ENCODE data around the gene MAML2. TPM values are rescaled to one million over a fixed set of nuclear protein-coding genes. Genes with fewer than 3 reads are reported as not detected.

MAML2 gene
- total RNA-seq, 2 experiments from 2014 or later: 23.9 to 37.1 TPM

DNA sequence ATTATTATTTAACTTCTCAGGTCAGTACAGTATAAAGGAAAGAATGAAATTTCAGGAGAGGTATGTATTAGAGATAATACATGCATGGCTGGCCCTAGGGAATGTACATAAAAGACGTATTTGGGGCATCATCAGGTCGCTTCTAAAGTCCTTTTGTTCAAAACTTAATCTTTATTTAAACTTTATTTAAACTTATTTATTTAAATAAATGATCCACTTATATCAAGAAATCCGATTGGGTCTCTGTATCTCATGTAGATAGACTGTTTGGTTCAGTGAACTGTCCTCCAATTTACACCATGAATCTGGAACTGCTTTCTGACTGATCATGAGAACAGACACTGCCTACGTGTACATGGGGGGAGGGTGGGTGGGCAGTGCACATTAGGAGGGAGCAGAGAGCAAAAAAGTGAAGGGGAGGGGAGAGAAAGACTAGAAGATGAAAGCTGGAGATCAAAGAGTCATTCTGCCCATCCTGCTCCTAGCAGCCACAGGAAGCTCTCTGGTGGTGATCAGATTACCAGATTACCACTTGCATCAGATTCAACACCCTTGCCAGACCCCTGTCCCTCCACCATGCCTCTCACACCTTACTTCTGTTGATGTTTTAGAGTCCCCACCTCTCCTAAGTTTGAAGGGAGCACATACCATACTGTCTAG, 327.0 kb downstream of the MAML2 start:
- H3K27me3 Mint-ChIP-seq: no peaks in the 10 kb centered on the region
- POLR2A ChIA-PET: interaction anchor here (0.6 kb wide), 1 partner anchor 563 kb away, joined by 3 read pairs; no protein-coding TSS in a partner anchor
- no peak overlapping the region for H3K4me3 Mint-ChIP-seq
- peaks cover 69% of the 10 kb centered on the region for H3K4me1 Mint-ChIP-seq
- CTCF ChIA-PET: interaction anchor here (0.6 to 3.3 kb wide), 4 partner anchors 19 to 327 kb away, joined by 3 to 10 read pairs (median 5); partner anchors contain the start of gene MAML2
- intact Hi-C loops (cut with DNase I, micrococcal nuclease): loop anchor here in 1 of 2 experiments (2.0 kb wide), 2 partner anchors 173 to 375 kb away; partner anchors contain the start of gene JRKL
- H3K27ac Mint-ChIP-seq: peak overlapping the region; percentile 68
- DNase-seq (peak; percentile 36), ATAC-seq (peak; percentile 27)
- H3K36me3 Mint-ChIP-seq (ENCODE audit: low read depth): peaks cover 2% of the 10 kb centered on the region
- no peaks in the 10 kb centered on the region for H3K9me3 Mint-ChIP-seq (ENCODE audit: low read depth)

DNA sequence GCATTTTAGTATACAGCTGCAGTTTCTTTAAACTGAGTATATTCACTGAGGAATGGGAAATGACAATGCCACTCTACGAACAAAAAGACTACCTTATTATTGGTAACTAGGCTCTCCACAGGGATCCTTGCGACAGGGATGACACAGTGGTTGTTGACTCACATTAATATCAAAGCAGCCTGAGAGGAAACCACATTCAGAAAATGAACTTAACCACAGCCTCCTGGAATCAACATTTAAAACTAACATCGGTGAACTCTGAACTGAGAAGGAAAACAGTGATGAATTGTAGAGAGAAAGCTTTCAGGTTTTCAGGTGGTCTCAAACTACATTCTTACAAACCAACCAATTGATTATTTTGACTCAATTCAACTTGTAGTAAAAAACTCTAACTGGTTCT, 328.8 kb downstream of the MAML2 start:
- peak; percentile 68 for ATAC-seq
- peaks cover 2% of the 10 kb centered on the region for H3K36me3 Mint-ChIP-seq (ENCODE audit: low read depth)
- peaks cover 63% of the 10 kb centered on the region for H3K4me1 Mint-ChIP-seq
- no peaks in the 10 kb centered on the region for H3K9me3 Mint-ChIP-seq (ENCODE audit: low read depth)
- CTCF ChIA-PET: interaction anchor here (1.0 to 3.3 kb wide), 10 partner anchors 21 to 380 kb away, joined by 3 to 18 read pairs (median 6); partner anchors contain the start of gene MAML2
- DNase-seq: peak; percentile 61
- POLR2A ChIA-PET: interaction anchor here (1.0 to 1.2 kb wide), 2 partner anchors 48 to 329 kb away, joined by 3 read pairs; partner anchors contain the start of gene MAML2
- intact Hi-C loops (cut with DNase I, micrococcal nuclease): loop anchor here (1.0 to 5.0 kb wide), 13 partner anchors 42 to 782 kb away; partner anchors contain the start of genes MAML2 (in 2 of the 2), JRKL (in 1 of the 2), MTMR2 (in 1 of the 2) and SESN3 (in 1 of the 2)
- peak overlapping the region; percentile 85 for H3K27ac Mint-ChIP-seq
- no peaks in the 10 kb centered on the region for H3K27me3 Mint-ChIP-seq
- peak overlapping the region; percentile 37 for H3K4me3 Mint-ChIP-seq

DNA sequence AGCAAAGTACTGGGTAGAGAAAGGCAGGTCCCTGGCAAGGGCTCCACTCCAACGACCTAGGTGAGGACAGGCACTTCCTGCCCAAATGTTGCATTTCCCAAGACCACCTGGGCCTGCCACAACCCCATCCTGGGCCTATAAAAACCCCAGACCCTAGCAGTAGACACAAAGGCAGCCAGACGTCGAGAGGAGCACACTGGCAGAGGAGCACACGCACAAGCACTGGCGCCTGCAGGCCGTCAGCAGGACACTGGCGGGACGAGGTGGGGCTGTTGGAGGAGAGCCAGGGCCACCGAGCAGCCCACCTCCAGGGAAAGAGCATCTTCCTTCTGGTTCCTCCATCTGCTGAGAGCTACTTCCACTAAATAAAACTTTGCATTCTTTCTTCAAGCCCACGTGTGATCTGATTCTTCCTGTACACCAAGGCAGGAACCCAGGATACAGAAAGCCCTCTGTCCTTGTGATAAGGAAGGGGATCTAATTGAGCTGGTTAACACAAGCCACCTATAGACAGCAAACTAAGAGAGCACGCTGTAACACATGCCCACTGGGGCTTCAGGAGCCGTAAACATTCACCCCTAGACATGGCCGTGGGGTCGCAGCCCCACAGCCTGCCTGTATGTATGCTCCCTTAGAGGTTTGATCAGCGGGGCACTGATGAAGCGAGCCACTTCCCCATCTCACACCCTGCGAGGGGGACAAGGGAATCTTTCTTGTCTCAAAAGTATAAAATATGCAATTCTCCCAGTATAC, 329.4 kb downstream of the MAML2 start:
- intact Hi-C loops (cut with DNase I, micrococcal nuclease): loop anchor here (1.0 to 5.0 kb wide), 15 partner anchors 43 to 781 kb away; partner anchors contain the start of genes JRKL (in 2 of the 2), MAML2 (in 2 of the 2), MTMR2 (in 1 of the 2) and SESN3 (in 1 of the 2)
- H3K4me1 Mint-ChIP-seq: peaks cover 63% of the 10 kb centered on the region
- POLR2A ChIA-PET: interaction anchor here (1.0 to 1.2 kb wide), 2 partner anchors 49 to 329 kb away, joined by 3 read pairs; partner anchors contain the start of gene MAML2
- CTCF ChIA-PET: interaction anchor here (0.8 to 3.3 kb wide), 15 partner anchors 22 to 381 kb away, joined by 3 to 18 read pairs (median 5); partner anchors contain the start of gene MAML2
- no peaks in the 10 kb centered on the region for H3K27me3 Mint-ChIP-seq
- H3K36me3 Mint-ChIP-seq (ENCODE audit: low read depth): peaks cover 2% of the 10 kb centered on the region
- peak overlapping the region; percentile 85 for H3K27ac Mint-ChIP-seq
- peak overlapping the region; percentile 37 for H3K4me3 Mint-ChIP-seq
- DNase-seq (peak; percentile 29), ATAC-seq (peak; percentile 26)
- H3K9me3 Mint-ChIP-seq (ENCODE audit: low read depth): no peaks in the 10 kb centered on the region

DNA sequence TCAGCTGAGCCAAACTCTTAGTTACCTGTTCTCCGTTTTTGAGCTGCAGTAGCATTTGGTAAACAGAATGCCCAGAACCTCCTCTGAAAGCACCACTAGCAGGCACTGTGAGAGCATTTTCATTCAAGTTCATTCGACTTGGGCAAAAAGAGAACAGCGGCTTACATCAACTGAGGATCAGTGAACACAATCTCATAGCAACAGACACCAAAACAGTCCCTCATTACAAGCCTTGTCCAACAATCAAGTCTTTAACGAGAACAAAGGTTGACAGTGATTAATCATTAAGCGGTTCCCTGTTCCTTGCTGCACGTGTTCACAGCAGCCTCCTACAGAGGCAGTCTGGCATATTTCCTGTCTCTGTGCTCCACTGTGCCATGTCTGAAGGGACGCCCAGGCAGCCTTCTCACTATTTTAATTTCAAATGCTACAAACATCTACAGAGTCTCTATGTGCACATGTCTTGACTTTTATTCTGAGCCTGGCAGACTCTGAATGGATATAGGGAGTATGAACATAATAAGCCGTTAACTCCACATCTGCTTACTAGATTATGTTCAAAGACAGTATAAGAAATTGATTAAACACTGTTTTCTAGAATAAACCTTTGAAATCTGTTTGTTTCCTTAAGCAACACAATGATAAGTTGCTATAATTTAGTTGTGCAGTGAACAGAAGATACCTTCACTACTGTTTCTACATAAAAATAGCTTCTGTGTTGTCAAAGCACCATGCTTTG, 330.7 kb downstream of the MAML2 start:
- Mint-ChIP-seq H3K27ac (peak overlapping the region; percentile 85), H3K36me3 (ENCODE audit: low read depth) (peaks cover 2% of the 10 kb centered on the region), H3K4me3 (peak overlapping the region; percentile 53), H3K9me3 (ENCODE audit: low read depth) (no peaks in the 10 kb centered on the region), H3K4me1 (peaks cover 63% of the 10 kb centered on the region), H3K27me3 (no peaks in the 10 kb centered on the region)
- ATAC-seq (peak; percentile 71), DNase-seq (peak; percentile 66)
- ChIA-PET CTCF (interaction anchor here (0.6 to 3.2 kb wide), 21 partner anchors 11 to 382 kb away, joined by 3 to 18 read pairs (median 4); partner anchors contain the start of genes CCDC82, FAM76B, JRKL and MAML2), POLR2A (interaction anchor here (0.5 to 0.7 kb wide), 2 partner anchors 12 to 105 kb away, joined by 3 read pairs; no protein-coding TSS in a partner anchor)
- intact Hi-C loops (cut with DNase I, micrococcal nuclease): loop anchor here (2.0 to 5.0 kb wide), 9 partner anchors 51 to 780 kb away; partner anchors contain the start of genes JRKL (in 1 of the 2), MTMR2 (in 1 of the 2) and SESN3 (in 1 of the 2)

DNA sequence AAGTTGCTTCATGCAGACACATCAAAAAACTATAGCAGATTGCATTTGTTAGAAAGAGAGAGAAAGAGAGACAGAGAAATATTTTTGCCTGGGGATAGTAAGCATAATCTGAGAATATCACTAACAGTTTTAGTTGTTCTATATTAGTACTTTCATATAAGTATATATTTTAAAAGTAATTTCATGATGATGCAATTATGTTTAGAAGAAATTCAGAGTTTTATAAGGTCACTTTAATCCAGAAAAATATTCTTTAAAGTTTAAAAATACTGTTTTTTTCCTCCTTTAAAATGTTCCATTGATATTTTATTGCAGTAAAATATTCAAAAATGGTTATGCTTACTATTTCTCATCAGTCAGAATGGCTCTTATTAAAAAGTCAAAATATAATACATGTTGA, 332.3 kb downstream of the MAML2 start:
- CTCF ChIA-PET: no interaction called here
- no peaks in the 10 kb centered on the region for H3K27me3 Mint-ChIP-seq
- ATAC-seq: no peak
- POLR2A ChIA-PET: no interaction called here
- H3K4me1 Mint-ChIP-seq: peaks cover 53% of the 10 kb centered on the region
- DNase-seq: no peak
- intact Hi-C loops (cut with DNase I, micrococcal nuclease): loop anchor here (5.0 kb wide), 6 partner anchors 67 to 778 kb away; partner anchors contain the start of genes MTMR2 (in 1 of the 2) and SESN3 (in 1 of the 2)
- H3K27ac Mint-ChIP-seq: peak overlapping the region; percentile 22
- H3K9me3 Mint-ChIP-seq (ENCODE audit: low read depth): no peaks in the 10 kb centered on the region
- H3K4me3 Mint-ChIP-seq: no peak overlapping the region
- peaks cover 2% of the 10 kb centered on the region for H3K36me3 Mint-ChIP-seq (ENCODE audit: low read depth)

DNA sequence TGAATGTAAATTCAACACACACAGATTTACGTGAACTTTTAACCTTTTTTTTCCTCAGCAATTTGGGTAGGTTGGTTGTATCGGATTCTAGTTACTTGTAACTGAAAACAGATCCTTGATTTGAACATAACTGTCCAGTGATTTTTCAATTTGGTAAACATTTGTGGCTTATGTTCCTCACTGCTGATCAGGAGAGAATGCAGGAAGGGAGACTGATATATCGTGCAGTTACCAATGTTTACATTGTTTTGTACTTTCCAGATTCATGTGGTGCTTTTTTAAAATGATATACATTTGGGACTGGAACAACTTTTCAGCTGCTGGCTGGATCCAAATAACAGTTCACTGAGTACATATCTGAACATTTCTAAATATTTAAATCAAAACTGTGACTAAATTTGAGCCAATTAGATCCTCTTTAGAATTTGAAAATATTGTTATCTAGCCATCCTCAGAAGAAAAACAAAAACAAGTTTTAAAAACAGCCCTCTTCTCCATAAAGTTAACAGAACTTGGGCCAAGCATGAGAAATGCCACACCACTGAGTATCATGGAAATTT, 334.8 kb downstream of the MAML2 start:
- no peak overlapping the region for H3K27ac Mint-ChIP-seq
- no peaks in the 10 kb centered on the region for H3K9me3 Mint-ChIP-seq (ENCODE audit: low read depth)
- ATAC-seq: no peak
- no peak overlapping the region for H3K4me3 Mint-ChIP-seq
- H3K4me1 Mint-ChIP-seq: peaks cover 28% of the 10 kb centered on the region
- intact Hi-C loops (cut with DNase I, micrococcal nuclease): no loop called here
- H3K27me3 Mint-ChIP-seq: no peaks in the 10 kb centered on the region
- DNase-seq: no peak
- ChIA-PET CTCF (interaction anchor here (1.0 kb wide), 1 partner anchor 10 kb away, joined by 3 read pairs; no protein-coding TSS in a partner anchor), POLR2A (no interaction called here)
- peaks cover 3% of the 10 kb centered on the region for H3K36me3 Mint-ChIP-seq (ENCODE audit: low read depth)

DNA sequence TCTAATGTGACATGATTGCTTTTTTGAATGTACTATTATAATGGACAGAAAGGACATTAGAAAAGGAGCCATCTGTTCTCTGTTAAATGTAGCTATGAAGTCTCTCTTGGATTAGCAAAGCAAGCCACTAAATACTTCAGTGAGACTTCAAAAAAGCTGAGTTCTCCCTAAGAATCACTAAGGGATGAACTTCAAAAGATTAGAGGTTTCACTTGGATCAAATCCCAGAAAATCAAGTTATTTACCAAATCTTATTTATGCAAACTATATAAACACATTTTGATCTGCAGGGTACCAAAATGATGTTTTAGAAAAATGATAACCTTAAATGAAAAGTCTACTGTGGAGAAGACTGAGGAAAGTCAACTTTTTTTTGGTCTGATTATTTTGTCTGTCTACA, 337.0 kb downstream of the MAML2 start:
- Mint-ChIP-seq H3K27me3 (no peaks in the 10 kb centered on the region), H3K27ac (no peak overlapping the region), H3K36me3 (ENCODE audit: low read depth) (peaks cover 11% of the 10 kb centered on the region), H3K4me1 (peaks cover 10% of the 10 kb centered on the region), H3K4me3 (no peak overlapping the region), H3K9me3 (ENCODE audit: low read depth) (no peaks in the 10 kb centered on the region)
- DNase-seq: no peak
- ChIA-PET POLR2A (no interaction called here), CTCF (no interaction called here)
- ATAC-seq: no peak
- intact Hi-C loops (cut with DNase I, micrococcal nuclease): no loop called here

DNA sequence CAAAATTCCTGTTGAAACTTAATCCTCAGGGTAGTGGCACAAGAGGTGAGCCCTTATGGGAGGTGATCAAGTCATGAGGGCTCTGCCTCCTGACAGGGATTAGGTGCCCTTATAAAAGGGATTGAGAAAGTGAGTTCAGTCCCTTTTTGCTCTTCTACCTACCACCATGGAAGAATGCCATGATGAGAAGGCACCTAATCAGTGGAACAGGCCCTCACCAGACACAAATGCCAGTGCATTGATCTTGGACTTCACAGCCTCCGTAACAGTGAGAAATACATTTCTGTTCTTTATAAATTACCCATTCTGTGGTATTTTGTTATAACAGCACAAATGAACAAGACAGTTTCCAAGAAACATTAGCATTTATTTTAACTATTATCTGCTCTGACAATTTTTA, 338.1 kb downstream of the MAML2 start:
- Mint-ChIP-seq H3K27ac (no peak overlapping the region), H3K4me1 (peaks cover 7% of the 10 kb centered on the region), H3K27me3 (no peaks in the 10 kb centered on the region), H3K4me3 (no peak overlapping the region), H3K9me3 (ENCODE audit: low read depth) (no peaks in the 10 kb centered on the region), H3K36me3 (ENCODE audit: low read depth) (peaks cover 11% of the 10 kb centered on the region)
- ChIA-PET CTCF (no interaction called here), POLR2A (no interaction called here)
- DNase-seq (no peak), ATAC-seq (no peak)
- intact Hi-C loops (cut with DNase I, micrococcal nuclease): no loop called here

DNA sequence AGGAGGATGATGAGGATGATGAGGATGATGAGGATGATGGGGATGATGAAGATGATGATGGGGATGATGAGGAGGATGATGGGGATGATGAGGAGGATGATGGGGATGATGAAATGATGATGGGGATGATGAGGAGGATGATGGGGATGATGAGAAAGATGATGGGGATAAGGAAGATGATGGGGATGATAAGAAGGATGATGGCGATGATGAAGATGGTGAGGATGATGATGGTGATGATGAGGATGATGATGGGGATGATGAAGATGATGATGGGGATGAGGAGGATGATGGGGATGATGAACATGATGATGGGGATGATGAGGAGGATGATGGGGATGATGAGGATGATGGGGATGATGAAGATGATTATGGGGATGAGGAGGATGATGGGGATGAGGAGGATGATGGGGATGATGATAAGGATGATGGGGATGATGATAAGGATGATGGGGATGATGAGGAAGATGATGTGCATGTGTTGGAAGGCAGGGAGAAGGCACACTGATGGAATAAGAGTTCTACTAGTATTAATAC, 340.2 kb downstream of the MAML2 start:
- Mint-ChIP-seq H3K4me3 (no peak overlapping the region), H3K27me3 (no peaks in the 10 kb centered on the region), H3K36me3 (ENCODE audit: low read depth) (peaks cover 11% of the 10 kb centered on the region), H3K27ac (no peak overlapping the region), H3K9me3 (ENCODE audit: low read depth) (no peaks in the 10 kb centered on the region), H3K4me1 (peaks cover 11% of the 10 kb centered on the region)
- POLR2A ChIA-PET: no interaction called here
- ATAC-seq (no peak), DNase-seq (no peak)
- CTCF ChIA-PET: no interaction called here
- intact Hi-C loops (cut with DNase I, micrococcal nuclease): no loop called here

DNA sequence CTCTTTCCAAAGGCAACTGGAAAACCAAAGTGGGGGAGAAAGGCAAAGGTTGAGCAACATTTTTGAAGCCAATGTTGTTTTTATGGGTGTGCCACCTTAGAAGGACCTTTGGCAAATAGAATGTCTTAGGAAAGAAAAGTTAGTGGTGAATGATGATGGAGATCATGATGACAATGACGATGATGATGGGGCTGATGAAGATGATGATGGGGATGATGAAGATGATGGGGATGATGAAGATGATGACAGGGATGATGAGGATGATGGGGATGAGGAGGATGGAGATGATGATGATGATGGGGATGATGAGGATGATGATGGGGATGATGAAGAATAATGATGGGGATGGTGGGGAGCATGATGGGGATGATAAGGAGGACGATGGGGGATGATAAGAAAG, 340.7 kb downstream of the MAML2 start:
- Mint-ChIP-seq H3K36me3 (ENCODE audit: low read depth) (peaks cover 11% of the 10 kb centered on the region), H3K9me3 (ENCODE audit: low read depth) (no peaks in the 10 kb centered on the region), H3K4me3 (no peak overlapping the region), H3K27ac (no peak overlapping the region), H3K27me3 (no peaks in the 10 kb centered on the region), H3K4me1 (peaks cover 14% of the 10 kb centered on the region)
- intact Hi-C loops (cut with DNase I, micrococcal nuclease): no loop called here
- no peak for ATAC-seq
- ChIA-PET CTCF (interaction anchor here (2.0 kb wide), 1 partner anchor 10 kb away, joined by 6 read pairs; no protein-coding TSS in a partner anchor), POLR2A (no interaction called here)
- no peak for DNase-seq

Data from activated CD4-positive, alpha-beta T cell treated with anti-CD3 and anti-CD28 coated beads for 36 hours (primary cell).